Measurements from ENCODE around the gene MRPL36. TPM values are rescaled to one million over a fixed set of nuclear protein-coding genes. Genes with fewer than 3 reads are reported as not detected.
"Not testable (repeated sequence)": the region's sequence is repeated elsewhere in the genome, so short reads cannot be mapped to it uniquely, and the experiment has no call there.

The MRPL36 gene
- total and polyA plus RNA-seq, 2 donors from 2014 or later, result 29.6 to 96.7 TPM

DNA sequence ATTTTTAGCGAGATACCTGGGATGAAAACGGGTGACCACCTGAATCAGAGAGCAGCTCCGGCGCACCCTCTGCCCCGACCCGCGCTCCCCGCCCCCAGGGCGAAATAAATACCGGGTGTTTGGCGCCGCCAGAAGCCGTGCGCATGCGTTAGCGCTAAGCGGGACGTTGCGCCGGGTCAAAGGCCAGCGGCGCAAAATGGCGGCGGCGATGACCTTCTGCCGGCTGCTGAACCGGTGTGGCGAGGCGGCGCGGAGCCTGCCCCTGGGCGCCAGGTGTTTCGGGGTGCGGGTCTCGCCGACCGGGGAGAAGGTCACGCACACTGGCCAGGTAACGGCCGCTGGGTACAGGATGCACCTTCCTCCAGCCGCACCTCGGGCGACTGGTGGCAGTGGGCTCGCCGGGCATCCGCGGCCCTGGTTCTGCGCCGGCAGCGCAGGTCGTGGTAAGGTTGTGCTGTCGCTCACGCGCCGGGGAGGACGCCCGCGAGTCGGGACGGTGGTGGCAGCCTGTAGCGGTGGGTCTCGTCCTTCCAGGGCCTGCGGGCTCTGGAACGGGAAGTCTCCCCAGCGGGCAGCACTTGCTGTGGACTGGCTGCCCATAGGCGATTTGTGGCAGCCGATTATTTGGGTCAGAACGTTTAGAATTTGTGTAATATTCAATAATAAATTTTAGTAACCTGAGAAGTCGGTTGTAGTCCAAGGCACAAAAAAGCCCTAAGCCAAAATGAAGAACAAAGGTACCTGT, 1.8 kb upstream of the MRPL36 start, which contains the start of gene NDUFS6:
NDUFS6 (plus strand) TSS at position 186 of the 745 bp plus-strand sequence; CDS start at position 197, 11 bp downstream.
- peak; percentile 77 to 93 (median 86) for DNase-seq
- H3K9me3 ChIP-seq (ENCODE audit: control insufficient read depth in 2 of 3, insufficient read depth in 1 of 3, low read length in 3 of 3), result no peaks in the 10 kb centered on the region
- peak within 1 kb of the TSS; percentile 64 to 84 (median 72) for H3K9ac ChIP-seq (ENCODE audit: low read length in 3 of 3)
- TF ChIP-seq, protein P1, sequence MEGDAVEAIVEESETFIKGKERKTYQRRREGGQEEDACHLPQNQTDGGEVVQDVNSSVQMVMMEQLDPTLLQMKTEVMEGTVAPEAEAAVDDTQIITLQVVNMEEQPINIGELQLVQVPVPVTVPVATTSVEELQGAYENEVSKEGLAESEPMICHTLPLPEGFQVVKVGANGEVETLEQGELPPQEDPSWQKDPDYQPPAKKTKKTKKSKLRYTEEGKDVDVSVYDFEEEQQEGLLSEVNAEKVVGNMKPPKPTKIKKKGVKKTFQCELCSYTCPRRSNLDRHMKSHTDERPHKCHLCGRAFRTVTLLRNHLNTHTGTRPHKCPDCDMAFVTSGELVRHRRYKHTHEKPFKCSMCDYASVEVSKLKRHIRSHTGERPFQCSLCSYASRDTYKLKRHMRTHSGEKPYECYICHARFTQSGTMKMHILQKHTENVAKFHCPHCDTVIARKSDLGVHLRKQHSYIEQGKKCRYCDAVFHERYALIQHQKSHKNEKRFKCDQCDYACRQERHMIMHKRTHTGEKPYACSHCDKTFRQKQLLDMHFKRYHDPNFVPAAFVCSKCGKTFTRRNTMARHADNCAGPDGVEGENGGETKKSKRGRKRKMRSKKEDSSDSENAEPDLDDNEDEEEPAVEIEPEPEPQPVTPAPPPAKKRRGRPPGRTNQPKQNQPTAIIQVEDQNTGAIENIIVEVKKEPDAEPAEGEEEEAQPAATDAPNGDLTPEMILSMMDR (IDR thresholded peaks at IDR 0.05; ENCODE audit: borderline replicate concordance, extremely low read depth, insufficient read depth), result no peak
- peaks cover 0 to 11% (median 6%) of the 10 kb centered on the region in 3 donors for H3K4me1 ChIP-seq (ENCODE audit: control insufficient read depth in 2 of 3, insufficient read depth in 2 of 3, low read depth in 1 of 3, low read length in 3 of 3)
- H3K36me3 ChIP-seq (ENCODE audit: control insufficient read depth in 2 of 3, insufficient read depth in 3 of 3, low read length in 3 of 3), result peaks cover 16 to 41% (median 22%) of the 10 kb centered on the region in 3 donors
- H3K27ac ChIP-seq (ENCODE audit: low read depth in 2 of 2, low read length in 2 of 2), result peak within 1 kb of the TSS; percentile 76 to 82
- intact Hi-C loops (cut with DNase I), result no loop called here
- peak within 1 kb of the TSS; percentile 68 to 93 (median 79) for H3K4me3 ChIP-seq (ENCODE audit: low read length in 3 of 3)
- no peak for FAIRE-seq
- no peaks in the 10 kb centered on the region for H3K27me3 ChIP-seq (ENCODE audit: control insufficient read depth, insufficient read depth, low read length)

DNA sequence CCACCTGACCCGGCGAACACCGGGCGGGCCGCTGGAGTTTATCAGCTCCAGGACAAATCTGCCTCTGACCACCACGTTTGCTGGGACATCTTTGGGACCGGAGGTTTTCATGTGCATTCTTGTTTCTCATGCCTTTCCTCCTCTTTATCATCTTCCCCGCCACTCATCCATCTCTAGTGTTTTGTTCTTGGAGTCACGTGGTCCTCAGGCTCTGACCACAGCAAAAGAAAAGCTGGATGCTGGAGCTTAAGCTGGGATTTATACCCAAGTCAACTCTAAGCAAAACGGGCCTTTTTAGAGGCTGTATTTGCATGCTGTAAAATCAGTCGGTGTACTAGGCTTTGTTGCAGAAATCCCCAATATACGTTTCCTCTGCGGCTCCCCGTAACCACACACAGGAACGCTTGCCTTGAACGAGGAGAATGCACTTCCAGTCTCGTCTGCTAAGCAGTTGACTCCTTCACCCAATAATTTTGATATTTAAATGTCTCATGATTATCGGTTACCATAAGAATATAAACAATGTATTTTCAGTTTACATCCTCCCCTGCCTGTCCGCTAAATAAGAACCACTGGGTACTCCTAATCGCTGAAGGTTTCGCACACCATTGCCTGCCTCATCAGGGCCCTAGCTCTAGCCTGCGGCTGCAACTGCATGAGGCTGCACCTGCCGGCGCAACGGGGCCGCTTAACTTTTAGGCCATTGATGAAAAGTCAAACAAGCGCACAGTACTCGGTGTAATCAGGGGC, 1.0 kb upstream of the MRPL36 start:
- H3K9ac ChIP-seq (ENCODE audit: low read length in 3 of 3), result peak overlapping the region; percentile 37 to 84 (median 72)
- TF ChIP-seq, protein P1 (IDR thresholded peaks at IDR 0.05; ENCODE audit: borderline replicate concordance, extremely low read depth, insufficient read depth), result no peak
- H3K4me3 ChIP-seq (ENCODE audit: low read length in 3 of 3), result peak overlapping the region; percentile 68 to 93 (median 79)
- H3K27ac ChIP-seq (ENCODE audit: low read depth in 2 of 2, low read length in 2 of 2), result peak overlapping the region; percentile 76 to 82
- intact Hi-C loops (cut with DNase I), result no loop called here
- no peaks in the 10 kb centered on the region for H3K27me3 ChIP-seq (ENCODE audit: control insufficient read depth, insufficient read depth, low read length)
- no peaks in the 10 kb centered on the region for H3K9me3 ChIP-seq (ENCODE audit: control insufficient read depth in 2 of 3, insufficient read depth in 1 of 3, low read length in 3 of 3)
- H3K4me1 ChIP-seq (ENCODE audit: control insufficient read depth in 2 of 3, insufficient read depth in 2 of 3, low read depth in 1 of 3, low read length in 3 of 3), result peaks cover 0 to 11% (median 6%) of the 10 kb centered on the region in 3 donors
- FAIRE-seq, result no peak
- peak in 2 of 5 donors; percentile 20 to 66 for DNase-seq
- H3K36me3 ChIP-seq (ENCODE audit: control insufficient read depth in 2 of 3, insufficient read depth in 3 of 3, low read length in 3 of 3), result peaks cover 16 to 36% (median 17%) of the 10 kb centered on the region in 3 donors

DNA sequence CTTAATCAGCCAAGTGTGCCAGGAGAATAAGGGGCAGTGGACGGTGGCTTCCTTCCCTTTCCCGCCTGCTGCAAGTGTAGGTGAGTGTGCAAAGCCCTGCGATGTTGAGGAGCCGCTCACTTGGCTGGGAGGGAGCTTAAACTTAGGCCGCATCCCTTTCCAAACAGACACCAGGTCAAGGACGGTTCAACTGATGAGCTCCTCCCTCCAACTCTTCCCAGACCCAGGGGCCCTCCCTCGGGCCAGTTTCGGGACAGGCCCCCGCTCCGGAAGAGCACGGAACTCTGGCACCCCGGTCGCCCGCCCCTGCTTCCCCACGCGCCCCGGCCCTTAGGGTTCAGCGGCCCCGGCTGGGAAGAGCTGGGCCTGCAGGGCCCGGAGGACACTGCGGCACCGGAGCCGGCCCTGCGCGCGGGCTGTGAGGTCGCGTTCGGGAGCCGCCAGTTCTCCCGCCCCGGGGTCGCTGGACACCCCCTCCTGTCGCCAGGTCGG, 481 bp downstream of the MRPL36 start:
- H3K27me3 ChIP-seq (ENCODE audit: control insufficient read depth, insufficient read depth, low read length), result no peaks in the 10 kb centered on the region
- H3K4me1 ChIP-seq (ENCODE audit: control insufficient read depth in 2 of 3, insufficient read depth in 2 of 3, low read depth in 1 of 3, low read length in 3 of 3), result peaks cover 0 to 11% (median 6%) of the 10 kb centered on the region in 3 donors
- H3K4me3 ChIP-seq (ENCODE audit: low read length in 3 of 3), result peak overlapping the region; percentile 58 to 93 (median 68)
- H3K9ac ChIP-seq (ENCODE audit: low read length in 3 of 3), result peak overlapping the region; percentile 29 to 71 (median 63)
- no peaks in the 10 kb centered on the region for H3K9me3 ChIP-seq (ENCODE audit: control insufficient read depth in 2 of 3, insufficient read depth in 1 of 3, low read length in 3 of 3)
- peak overlapping the region in 1 of 2 donors; percentile 82 for H3K27ac ChIP-seq (ENCODE audit: low read depth in 2 of 2, low read length in 2 of 2)
- FAIRE-seq, result no peak
- TF ChIP-seq, protein P1 (IDR thresholded peaks at IDR 0.05; ENCODE audit: borderline replicate concordance, extremely low read depth, insufficient read depth), result no peak
- intact Hi-C loops (cut with DNase I), result no loop called here
- peak in 2 of 5 donors; percentile 39 to 47 for DNase-seq
- H3K36me3 ChIP-seq (ENCODE audit: control insufficient read depth in 2 of 3, insufficient read depth in 3 of 3, low read length in 3 of 3), result peaks cover 9 to 28% (median 16%) of the 10 kb centered on the region in 3 donors

DNA sequence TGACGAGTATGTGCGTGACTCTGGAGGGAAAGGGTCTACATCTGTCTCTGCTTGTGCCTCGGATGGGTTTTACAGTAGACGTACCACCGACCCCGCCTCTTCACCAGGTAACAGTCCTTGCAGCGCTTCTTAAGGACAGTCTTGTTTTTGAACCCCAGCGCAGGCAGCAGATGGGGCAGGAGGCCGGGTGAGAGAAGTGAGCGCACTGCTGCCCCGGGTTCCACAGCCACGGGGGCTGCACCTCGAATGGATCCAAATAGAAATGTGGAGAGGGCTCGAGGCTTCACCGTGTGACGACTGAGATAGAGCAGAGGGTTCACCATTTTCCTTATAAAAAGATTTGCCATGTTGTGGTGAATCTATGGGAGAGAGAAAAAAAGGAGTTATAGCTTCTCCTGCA, 1.0 kb downstream of the MRPL36 start:
- H3K27ac ChIP-seq (ENCODE audit: low read depth in 2 of 2, low read length in 2 of 2); intact Hi-C loops (cut with DNase I); DNase-seq; H3K9me3 ChIP-seq (ENCODE audit: control insufficient read depth in 2 of 3, insufficient read depth in 1 of 3, low read length in 3 of 3); FAIRE-seq; H3K27me3 ChIP-seq (ENCODE audit: control insufficient read depth, insufficient read depth, low read length): not testable (repeated sequence)
- H3K4me1 ChIP-seq (ENCODE audit: control insufficient read depth in 2 of 3, insufficient read depth in 2 of 3, low read depth in 1 of 3, low read length in 3 of 3), result peaks cover 0 to 11% (median 6%) of the 10 kb centered on the region in 3 donors
- H3K36me3 ChIP-seq (ENCODE audit: control insufficient read depth in 2 of 3, insufficient read depth in 3 of 3, low read length in 3 of 3), result peaks cover 5 to 26% (median 13%) of the 10 kb centered on the region in 3 donors
- peak overlapping the region in 2 of 3 donors; percentile 63 to 71 for H3K9ac ChIP-seq (ENCODE audit: low read length in 3 of 3)
- peak overlapping the region; percentile 58 to 93 (median 68) for H3K4me3 ChIP-seq (ENCODE audit: low read length in 3 of 3)
